Small intestine (tissue), 16 donors: Measurements from ENCODE around the gene BMPER. TPM values are rescaled to one million over a fixed set of nuclear protein-coding genes. Genes with fewer than 3 reads are reported as not detected.

Source experiments
- DNase-seq, 2 donors: peaks; one replicate each; pipeline versions ENCODE4 v3.0.0 to v3.0.0-alpha.2; 2013
- FAIRE-seq: peaks from 2 replicates; lab custom pipeline; 2012; peaks lifted over from hg19 to GRCh38; lab: Jason Lieb, UNC
- H3K27ac ChIP-seq, 3 donors: one replicate each; pipeline ENCODE4 v1.5.1; 2013; ENCODE audit warnings: low read length in 2 of 3, mild to moderate bottlenecking in 2 of 3, control low read depth in 1 of 3, inconsistent platforms in 1 of 3, low read depth in 1 of 3, moderate library complexity in 1 of 3
- H3K27me3 ChIP-seq, 3 donors: one replicate each; pipeline ENCODE4 v1.6.1; 2013; ENCODE audit warnings: low read length in 3 of 3, inconsistent platforms in 1 of 3; ENCODE audit not compliant: control insufficient read depth in 3 of 3, insufficient read depth in 3 of 3
- H3K36me3 ChIP-seq, 3 donors: one replicate each; pipeline ENCODE4 v1.6.1; 2013; ENCODE audit warnings: low read length in 3 of 3, inconsistent platforms in 1 of 3, low read depth in 1 of 3, mild to moderate bottlenecking in 1 of 3, moderate library complexity in 1 of 3; ENCODE audit not compliant: control insufficient read depth in 3 of 3, insufficient read depth in 2 of 3
- H3K4me1 ChIP-seq, 3 donors: one replicate each; pipeline ENCODE4 v1.6.1; 2013; ENCODE audit warnings: low read length in 2 of 3, inconsistent platforms in 1 of 3, low read depth in 1 of 3, mild to moderate bottlenecking in 1 of 3, moderate library complexity in 1 of 3; ENCODE audit not compliant: control insufficient read depth in 3 of 3, insufficient read depth in 2 of 3
- H3K4me3 ChIP-seq, 3 donors: one replicate each; pipeline ENCODE4 v1.5.1; 2013; ENCODE audit warnings: low read length in 3 of 3, control low read depth in 1 of 3, inconsistent platforms in 1 of 3, low read depth in 1 of 3, mild to moderate bottlenecking in 1 of 3, moderate library complexity in 1 of 3
- H3K9me3 ChIP-seq, 2 donors: one replicate each; pipeline ENCODE4 v1.6.1; 2013; ENCODE audit warnings: low read depth in 1 of 2, low read length in 1 of 2; ENCODE audit not compliant: control insufficient read depth in 2 of 2, insufficient read depth in 1 of 2
- WGBS, 3 donors: extraction: QIAGEN DNeasy Blood & Tissue Kit; methylation state at CpG; one replicate each; pipeline ENCODE4 v1.1.7; 2013; 5-methylcytosine and 5-hydroxymethylcytosine counted together
- long read RNA-seq, 10 donors: transcript quantifications; one replicate each; lab custom pipeline, GENCODE V29; 2026
- polyA plus RNA-seq, 4 donors: library from polyadenylated mRNA; stranded (reverse) in 3 of 4; unstranded in 1 of 4; fragments of 200-250 nt in 3 of 4; fragments of 120-200 nt in 1 of 4; gene quantifications; one replicate each; pipeline versions ENCODE4 v1.2.1 to v1.2.3, GENCODE V29; 2013
- donor health status: healthy with polysubstance abuse.
- donor health status: control.
- donor health status: control.
- donor health status: Bipolar disorder and iron deficiency.
- donor health status: healthy.

Gene BMPER
- 1 to 10 TPM in 3 of 4 donors, not detected in 1; 1.1 to 1.9 (median 1.2) TPM for polyA plus RNA-seq
- long read RNA-seq, donor 1, partial matches to known transcripts = 0 of 1 reads
- long read RNA-seq, donor 1, other reads (novel, unspliced or antisense) = 0 of 1 reads
- long read RNA-seq, donor 2, partial matches to known transcripts = 0 of 1 reads
- long read RNA-seq, donor 2, other reads (novel, unspliced or antisense) = 0 of 1 reads
- long read RNA-seq, donor 3, partial matches to known transcripts = 0 of 1 reads
- long read RNA-seq, donor 3, other reads (novel, unspliced or antisense) = 0 of 1 reads
- long read RNA-seq, donor 4 = 0 reads
- long read RNA-seq, donor 5 = 0 reads
- long read RNA-seq, donor 6 = 0 reads
- long read RNA-seq, donor 7, partial matches to known transcripts = 0 of 1 reads
- long read RNA-seq, donor 7, other reads (novel, unspliced or antisense) = 0 of 1 reads
- long read RNA-seq, donor 8 = 0 reads
- long read RNA-seq, donor 9 = 0 reads
- long read RNA-seq, donor 10 = 0 reads

DNA sequence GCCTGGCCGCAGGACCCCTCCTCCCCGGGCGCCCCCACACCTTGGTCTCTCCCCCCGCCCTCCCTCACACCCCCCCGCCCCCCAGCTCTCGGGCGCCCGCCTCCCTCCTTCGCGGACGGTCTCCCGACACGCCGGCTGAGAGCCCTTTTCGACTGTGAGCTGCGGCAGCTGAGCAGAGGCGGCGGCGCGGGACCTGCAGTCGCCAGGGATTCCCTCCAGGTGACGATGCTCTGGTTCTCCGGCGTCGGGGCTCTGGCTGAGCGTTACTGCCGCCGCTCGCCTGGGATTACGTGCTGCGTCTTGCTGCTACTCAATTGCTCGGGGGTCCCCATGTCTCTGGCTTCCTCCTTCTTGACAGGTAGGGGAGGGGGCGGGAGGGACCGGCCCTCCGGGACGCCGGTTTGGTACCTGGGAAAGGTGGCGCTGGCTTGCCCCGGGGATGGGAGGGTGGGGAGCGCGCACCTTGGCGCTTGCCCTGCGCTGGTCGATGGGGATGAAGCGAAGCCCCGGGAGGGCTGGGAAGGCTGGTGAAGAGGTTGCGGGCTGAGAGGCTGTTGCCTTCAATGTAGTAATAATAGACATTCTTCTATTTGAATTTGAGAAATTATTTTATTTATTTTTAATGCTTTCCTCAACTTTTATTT is at the start of gene BMPER:
Gene BMPER, plus strand, starts transcription at position 151 of the 644 bp plus-strand sequence. Its CDS starts 75 bp downstream, at position 226.
- Histone ChIP-seq H3K4me1 (peaks cover 0 to 7% (median 0%) of the 10 kb centered on the region in 3 donors), H3K27me3 (peaks cover 0 to 60% (median 5%) of the 10 kb centered on the region in 3 donors), H3K27ac (peak within 1 kb of the TSS in 2 of 3 donors; percentile 6 to 85), H3K9me3 (no peaks in the 10 kb centered on the region), H3K36me3 (no peaks in the 10 kb centered on the region), H3K4me3 (peak within 1 kb of the TSS; percentile 42 to 57 (median 57))
- FAIRE-seq (no peak), DNase-seq (peak; percentile 11 to 51)
- 1 to 4% (median 3%) methylated on average over 26 to 44 of the region's 47 CpGs for WGBS, 3 donors

DNA sequence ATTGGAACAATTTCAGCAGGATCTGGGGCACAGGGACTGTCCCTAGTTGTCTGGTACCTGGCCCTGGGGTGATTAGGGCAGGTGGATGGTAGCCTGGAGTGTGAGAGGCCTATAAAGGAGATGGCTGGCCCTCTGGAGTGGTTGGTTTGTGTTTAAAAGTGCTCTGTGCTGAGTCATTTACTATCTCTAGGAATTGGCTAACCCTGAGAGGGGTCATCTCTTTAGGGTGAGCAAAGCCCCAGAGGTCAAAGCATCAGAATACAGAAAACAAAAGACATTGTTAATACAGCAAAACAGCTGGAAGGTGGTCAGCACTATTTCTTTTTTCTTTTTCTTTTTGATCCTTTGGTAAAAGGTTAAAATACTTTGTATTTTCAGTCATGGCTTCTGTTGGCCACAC is 43.4 kb upstream of the BMPER start:
- Histone ChIP-seq H3K27ac (no peak overlapping the region), H3K36me3 (no peaks in the 10 kb centered on the region), H3K4me3 (no peak overlapping the region), H3K27me3 (no peaks in the 10 kb centered on the region), H3K4me1 (no peaks in the 10 kb centered on the region), H3K9me3 (no peaks in the 10 kb centered on the region)
- DNase-seq = no peak
- no peak for FAIRE-seq

DNA sequence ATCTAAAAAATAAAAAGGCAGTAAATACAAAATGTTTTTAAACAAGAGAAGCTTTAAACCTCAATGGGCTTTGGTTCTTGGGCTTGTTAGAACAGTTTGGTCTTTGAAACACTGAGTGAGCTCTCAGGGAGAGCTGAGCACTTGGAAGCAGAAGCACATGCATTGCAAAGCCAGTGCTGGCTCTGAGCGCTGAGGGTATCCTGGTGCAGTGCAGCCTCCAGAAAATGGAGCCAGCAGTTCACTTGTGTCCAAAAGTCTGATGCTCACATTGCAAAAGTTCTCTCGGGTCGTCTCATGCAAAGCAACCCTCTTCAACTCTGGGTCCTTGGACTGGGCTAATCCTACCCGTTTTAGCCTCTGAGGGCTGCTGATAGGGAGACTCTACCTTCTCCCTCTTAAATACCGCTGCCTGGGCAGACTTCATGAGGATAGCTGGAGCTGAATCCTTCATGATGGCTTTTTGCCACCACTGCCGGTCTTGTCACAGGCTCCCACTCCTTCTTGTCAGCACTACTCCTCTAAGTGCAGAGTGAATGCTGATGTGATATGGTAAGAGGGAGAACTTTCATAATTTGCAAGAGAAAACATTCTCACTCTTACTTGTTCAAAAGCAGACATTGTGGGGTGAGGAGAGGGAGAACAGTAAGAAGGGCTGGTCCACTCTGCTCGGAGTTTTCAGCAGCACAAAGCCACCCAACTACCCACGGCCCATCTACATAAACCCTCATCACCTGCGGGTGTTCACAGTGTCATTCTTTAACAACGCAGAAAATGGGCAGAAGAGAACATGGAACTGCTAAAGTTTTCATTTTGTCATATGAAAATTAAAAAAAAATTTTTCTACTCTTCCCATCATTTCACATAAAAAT is 42.2 kb upstream of the BMPER start:
- no peaks in the 10 kb centered on the region for H3K9me3 ChIP-seq
- H3K27ac ChIP-seq = no peak overlapping the region
- no peaks in the 10 kb centered on the region for H3K4me1 ChIP-seq
- no peaks in the 10 kb centered on the region for H3K27me3 ChIP-seq
- WGBS, 3 donors = 68 to 79% (median 72%) methylated on average over 10 of the region's 10 CpGs
- H3K36me3 ChIP-seq = no peaks in the 10 kb centered on the region
- FAIRE-seq (no peak), DNase-seq (no peak)
- no peak overlapping the region for H3K4me3 ChIP-seq

DNA sequence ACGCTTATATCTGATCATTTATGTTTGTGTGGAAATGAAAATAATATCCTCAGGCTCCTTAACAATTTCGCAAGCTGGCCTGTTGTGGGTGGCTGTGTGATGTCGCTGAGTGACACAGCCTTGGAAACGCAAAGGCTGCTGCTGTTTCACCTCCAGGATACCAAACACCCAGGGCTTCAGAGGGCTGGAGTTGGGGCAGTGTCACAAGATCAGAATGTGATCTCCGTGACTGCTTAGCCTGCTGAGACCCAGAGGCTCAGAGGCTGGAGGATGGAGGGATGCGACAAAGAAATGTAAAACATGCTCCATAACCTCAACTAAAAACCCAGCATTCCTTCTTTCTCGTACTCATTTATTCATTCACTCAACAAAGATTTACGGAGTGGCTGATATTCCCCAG is 37.2 kb upstream of the BMPER start:
- Histone ChIP-seq H3K36me3 (no peaks in the 10 kb centered on the region), H3K9me3 (no peaks in the 10 kb centered on the region), H3K4me3 (no peak overlapping the region), H3K27me3 (peaks cover 0 to 2% (median 0%) of the 10 kb centered on the region in 3 donors), H3K27ac (no peak overlapping the region), H3K4me1 (no peaks in the 10 kb centered on the region)
- FAIRE-seq (no peak), DNase-seq (no peak)
- WGBS, 3 donors = 88 to 91% (median 90%) methylated on average over 8 of the region's 8 CpGs

DNA sequence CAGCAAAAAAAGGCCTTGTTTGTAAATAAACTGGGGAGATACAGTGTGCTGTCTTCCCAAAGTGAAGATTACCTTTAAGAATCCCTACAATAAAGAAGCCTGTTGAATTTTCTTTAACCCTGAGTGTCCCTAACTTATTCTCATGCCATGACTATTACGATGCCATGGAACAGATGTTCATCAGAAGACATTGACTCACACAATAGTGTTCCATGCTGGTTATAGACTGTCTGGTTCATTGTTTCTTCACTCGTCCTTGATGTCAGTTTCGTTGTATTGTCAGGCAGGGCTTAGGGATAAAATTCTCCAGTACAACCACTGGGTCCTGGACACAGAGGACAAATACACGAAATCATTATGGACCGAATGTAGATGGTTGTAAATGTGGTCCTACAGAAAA is 36.2 kb upstream of the BMPER start:
- peaks cover 0 to 2% (median 0%) of the 10 kb centered on the region in 3 donors for H3K27me3 ChIP-seq
- DNase-seq (no peak), FAIRE-seq (no peak)
- no peak overlapping the region for H3K27ac ChIP-seq
- no peak overlapping the region for H3K4me3 ChIP-seq
- no peaks in the 10 kb centered on the region for H3K36me3 ChIP-seq
- H3K9me3 ChIP-seq = no peaks in the 10 kb centered on the region
- 78 to 91% (median 85%) methylated on average over 5 of the region's 5 CpGs for WGBS, 3 donors
- no peaks in the 10 kb centered on the region for H3K4me1 ChIP-seq

DNA sequence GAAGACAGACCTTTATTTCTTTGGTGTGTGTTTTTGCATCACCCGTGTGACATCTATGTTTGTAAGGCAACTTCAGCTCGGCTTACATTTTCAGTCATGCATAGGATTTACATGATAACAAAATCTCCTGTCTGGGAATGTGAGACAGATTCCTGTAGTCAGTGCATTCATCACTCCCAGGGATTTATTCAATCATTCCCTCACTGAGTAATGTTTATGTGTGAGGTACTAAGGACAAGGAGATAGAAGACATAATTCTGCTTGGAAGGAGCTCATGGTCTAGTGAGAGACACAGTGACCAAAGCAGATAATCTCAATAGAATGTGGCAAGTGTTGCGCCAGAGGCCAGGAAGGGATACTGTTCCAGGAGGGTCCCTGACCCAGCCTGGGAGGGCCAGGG is 35.2 kb upstream of the BMPER start:
- DNase-seq (no peak), FAIRE-seq (no peak)
- Histone ChIP-seq H3K4me3 (no peak overlapping the region), H3K27ac (no peak overlapping the region), H3K27me3 (peaks cover 0 to 2% (median 0%) of the 10 kb centered on the region in 3 donors), H3K4me1 (no peaks in the 10 kb centered on the region), H3K9me3 (no peaks in the 10 kb centered on the region), H3K36me3 (no peaks in the 10 kb centered on the region)
- 84 to 92% (median 88%) methylated on average over 3 of the region's 3 CpGs for WGBS, 3 donors

DNA sequence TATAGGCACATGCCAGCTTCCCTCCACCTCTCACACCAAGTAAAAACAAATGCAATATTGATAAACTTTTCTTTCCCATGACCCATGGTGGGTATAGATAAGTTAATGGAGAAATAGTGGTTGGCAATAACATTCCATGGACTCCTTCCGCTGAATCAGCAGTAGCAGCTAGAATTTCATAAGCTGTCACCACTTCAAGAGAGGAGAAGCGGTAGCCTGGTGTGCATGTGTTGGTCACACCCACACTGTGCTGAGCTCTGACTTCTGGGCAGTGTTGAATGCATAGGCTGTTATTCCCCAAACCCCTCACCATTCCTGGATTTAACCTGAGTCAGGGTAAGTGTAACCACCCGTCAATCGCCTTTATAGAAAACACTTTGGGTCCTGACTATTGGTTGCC is 32.5 kb upstream of the BMPER start:
- H3K4me1 ChIP-seq = no peaks in the 10 kb centered on the region
- no peak for DNase-seq
- 69 to 73% (median 71%) methylated on average over 4 of the region's 4 CpGs for WGBS, 3 donors
- H3K9me3 ChIP-seq = no peaks in the 10 kb centered on the region
- no peaks in the 10 kb centered on the region for H3K36me3 ChIP-seq
- no peak overlapping the region for H3K4me3 ChIP-seq
- peaks cover 0 to 2% (median 0%) of the 10 kb centered on the region in 3 donors for H3K27me3 ChIP-seq
- H3K27ac ChIP-seq = no peak overlapping the region
- FAIRE-seq = no peak

DNA sequence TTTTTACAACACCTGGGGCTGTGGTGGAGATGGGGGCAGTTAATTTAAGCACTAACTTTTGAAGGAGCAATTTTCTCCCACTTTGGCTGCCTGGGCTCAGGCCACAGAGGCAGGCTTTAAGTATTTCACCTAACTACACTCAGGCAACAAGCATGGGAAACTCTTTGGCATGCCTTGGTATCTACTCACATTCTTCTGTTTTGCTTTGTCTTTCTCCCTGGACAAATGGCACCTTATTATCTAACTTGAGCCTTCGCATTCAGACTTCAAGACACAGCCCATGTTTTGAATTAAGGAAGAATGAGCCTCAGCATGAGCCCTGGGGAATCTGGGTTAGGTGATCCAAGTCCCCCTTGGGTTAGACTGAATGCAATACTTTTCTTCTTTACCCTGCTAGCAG is 31.8 kb upstream of the BMPER start:
- no peak overlapping the region for H3K27ac ChIP-seq
- no peak for DNase-seq
- H3K9me3 ChIP-seq = no peaks in the 10 kb centered on the region
- no peak overlapping the region for H3K4me3 ChIP-seq
- no peaks in the 10 kb centered on the region for H3K4me1 ChIP-seq
- no peak for FAIRE-seq
- 90 to 95% (median 93%) methylated on average over 1 of the region's 1 CpG for WGBS, 3 donors
- H3K36me3 ChIP-seq = no peaks in the 10 kb centered on the region
- H3K27me3 ChIP-seq = peaks cover 0 to 2% (median 0%) of the 10 kb centered on the region in 3 donors
